Sigmoid colon (tissue), 4 donors: ENCODE results near the gene POLR2J3.
"Not testable (repeated sequence)": the region's sequence is repeated elsewhere in the genome, so short reads cannot be mapped to it uniquely, and the experiment has no call there.

Experiments
- EP300 ChIP-seq, 4 donors: sonication (generic); formaldehyde crosslinking; IDR thresholded peaks; one replicate each; pipeline ENCODE4 v1.6.1; 2017; ENCODE audit warnings: antibody characterized with exemption in 4 of 4
- POLR2AphosphoS5 ChIP-seq, 4 donors: sonication (generic); formaldehyde crosslinking; IDR thresholded peaks; one replicate each; pipeline ENCODE4 v1.6.1; 2017; ENCODE audit warnings: antibody characterized with exemption in 4 of 4
- TF ChIP-seq, protein P1 (sequence below), 4 experiments: fragments of 450-650 bp in 3 of 4; fragments of 200-600 bp in 1 of 4; IDR thresholded peaks; one replicate each; pipeline ENCODE4 v1.5.1; 2016 to 2019; ENCODE audit warnings: antibody characterized with exemption in 4 of 4, mild to moderate bottlenecking in 3 of 4, moderate library complexity in 2 of 4

DNA sequence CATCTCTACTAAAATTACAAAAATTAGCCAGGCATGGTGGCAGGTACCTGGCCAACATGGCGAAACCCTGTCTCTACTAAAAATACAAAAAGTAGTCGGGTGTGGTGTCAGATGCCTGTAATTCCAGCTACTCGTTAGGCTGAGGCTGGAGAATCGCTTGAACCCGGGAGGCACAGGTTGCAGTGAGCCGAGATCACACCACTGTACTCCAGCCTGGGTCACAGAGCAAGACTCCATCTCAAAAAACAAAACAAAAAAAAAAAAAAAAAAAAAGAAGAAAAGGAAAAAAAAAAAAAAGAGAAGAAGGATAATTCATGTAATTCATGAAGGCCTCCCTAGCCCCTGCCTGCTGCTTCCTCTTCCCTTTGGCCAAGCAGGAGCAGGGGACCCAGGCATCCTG lies 31.8 kb downstream of the POLR2J3 start:
- TF ChIP-seq POLR2AphosphoS5, EP300 (IDR thresholded peaks at IDR 0.05): not testable (repeated sequence)
- TF ChIP-seq, protein P1, sequence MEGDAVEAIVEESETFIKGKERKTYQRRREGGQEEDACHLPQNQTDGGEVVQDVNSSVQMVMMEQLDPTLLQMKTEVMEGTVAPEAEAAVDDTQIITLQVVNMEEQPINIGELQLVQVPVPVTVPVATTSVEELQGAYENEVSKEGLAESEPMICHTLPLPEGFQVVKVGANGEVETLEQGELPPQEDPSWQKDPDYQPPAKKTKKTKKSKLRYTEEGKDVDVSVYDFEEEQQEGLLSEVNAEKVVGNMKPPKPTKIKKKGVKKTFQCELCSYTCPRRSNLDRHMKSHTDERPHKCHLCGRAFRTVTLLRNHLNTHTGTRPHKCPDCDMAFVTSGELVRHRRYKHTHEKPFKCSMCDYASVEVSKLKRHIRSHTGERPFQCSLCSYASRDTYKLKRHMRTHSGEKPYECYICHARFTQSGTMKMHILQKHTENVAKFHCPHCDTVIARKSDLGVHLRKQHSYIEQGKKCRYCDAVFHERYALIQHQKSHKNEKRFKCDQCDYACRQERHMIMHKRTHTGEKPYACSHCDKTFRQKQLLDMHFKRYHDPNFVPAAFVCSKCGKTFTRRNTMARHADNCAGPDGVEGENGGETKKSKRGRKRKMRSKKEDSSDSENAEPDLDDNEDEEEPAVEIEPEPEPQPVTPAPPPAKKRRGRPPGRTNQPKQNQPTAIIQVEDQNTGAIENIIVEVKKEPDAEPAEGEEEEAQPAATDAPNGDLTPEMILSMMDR (IDR thresholded peaks at IDR 0.05), result not testable (repeated sequence)
